ENCODE data around the gene FBRSL1.

- no peak for TF ChIP-seq POLR2A (IDR thresholded peaks at IDR 0.05; ENCODE audit: low read length)
- TF ChIP-seq GATA1 (IDR thresholded peaks at IDR 0.05; ENCODE audit: low read depth, low read length): no peak
Observed at GRCh38 chr12:132491138-132491663, 1.2 kb downstream of the FBRSL1 start.

All from erythroblast (primary cell).